Stimulated activated CD8-positive, alpha-beta memory T cell treated with anti-CD3 and anti-CD28 coated beads, Interleukin-4, amount 100 ng/mL, for 24 hours (primary cell): Measurements from ENCODE around the gene CNOT4.

Source experiments
- DNase-seq: peaks from one replicate; pipeline ENCODE4 v3.0.0-alpha.2; 2020; ENCODE audit warnings: low read depth

The CNOT4 gene

DNA sequence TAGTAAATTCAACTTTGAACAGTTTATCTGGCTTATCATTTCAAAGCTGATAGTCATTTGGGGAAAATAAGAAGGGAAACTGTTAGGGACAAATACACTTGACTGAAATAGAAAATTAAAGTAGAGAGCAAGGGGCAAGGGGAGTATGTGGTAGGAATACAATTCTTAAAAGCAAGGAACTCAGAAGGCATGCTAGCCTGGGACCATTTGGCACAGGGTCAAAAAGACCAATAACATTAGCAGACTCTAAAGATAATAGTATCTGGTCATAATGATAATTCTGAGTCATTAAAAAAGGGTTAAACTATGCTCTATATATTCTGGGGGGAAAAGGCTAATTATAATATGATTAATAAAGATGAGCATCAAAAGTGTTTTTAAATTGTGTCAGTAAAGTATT lies 112.2 kb downstream of the CNOT4 start:
- no peak for DNase-seq

DNA sequence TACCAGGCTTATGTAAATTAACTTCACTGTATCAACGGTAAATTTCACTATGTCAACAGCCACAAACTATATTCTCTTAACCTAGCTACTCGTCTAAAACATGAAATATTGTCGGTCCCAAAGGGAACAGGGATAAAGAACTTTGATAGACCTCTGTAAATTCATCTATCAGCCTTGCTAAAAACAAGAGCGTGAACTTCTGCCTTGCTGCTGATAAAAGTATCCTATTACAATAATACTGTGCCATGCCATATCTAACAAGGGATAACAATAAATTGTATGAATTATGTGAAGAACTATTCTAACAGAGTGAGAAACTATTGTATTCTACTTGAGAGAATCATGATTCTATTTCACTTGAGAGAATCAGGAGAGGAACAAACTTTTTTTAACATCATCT lies 117.2 kb downstream of the CNOT4 start:
- DNase-seq: no peak

DNA sequence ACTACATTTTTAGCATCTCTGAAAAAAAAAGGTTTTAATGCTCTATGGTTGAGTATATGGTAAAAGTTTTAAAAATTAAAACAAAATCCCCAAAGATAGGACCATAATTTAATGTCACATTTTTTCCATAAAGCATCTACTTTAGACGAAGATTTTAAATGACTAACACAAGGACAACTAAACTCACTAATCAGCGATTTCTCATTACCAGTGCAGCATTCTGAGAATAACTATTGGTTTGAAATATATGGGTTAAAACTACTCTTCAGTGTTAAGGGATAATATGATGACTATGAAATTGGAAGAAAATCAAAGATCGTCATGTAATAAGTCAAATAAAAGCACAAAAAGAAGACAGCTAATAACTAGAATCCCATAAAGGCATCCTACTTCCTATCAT lies 118.4 kb downstream of the CNOT4 start:
- DNase-seq: no peak

DNA sequence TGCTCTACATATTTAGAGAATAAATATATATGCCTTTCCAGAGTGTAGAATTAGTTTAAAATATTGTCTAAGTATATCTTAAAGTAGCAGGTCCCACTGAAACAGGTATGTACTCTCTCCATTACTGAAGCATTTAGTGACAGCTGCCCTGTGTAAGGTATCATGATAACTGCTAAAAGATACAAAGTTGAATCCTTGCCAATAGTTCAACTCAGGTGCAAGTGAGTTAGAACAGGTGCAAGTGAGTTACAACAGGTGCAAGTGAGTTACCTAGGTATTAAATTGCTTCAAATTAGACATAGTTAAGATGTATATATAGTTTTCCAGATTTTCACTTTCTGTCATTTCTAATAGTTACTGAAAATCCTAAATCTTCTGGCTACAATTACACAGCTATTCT lies 119.1 kb downstream of the CNOT4 start:
- no peak for DNase-seq

DNA sequence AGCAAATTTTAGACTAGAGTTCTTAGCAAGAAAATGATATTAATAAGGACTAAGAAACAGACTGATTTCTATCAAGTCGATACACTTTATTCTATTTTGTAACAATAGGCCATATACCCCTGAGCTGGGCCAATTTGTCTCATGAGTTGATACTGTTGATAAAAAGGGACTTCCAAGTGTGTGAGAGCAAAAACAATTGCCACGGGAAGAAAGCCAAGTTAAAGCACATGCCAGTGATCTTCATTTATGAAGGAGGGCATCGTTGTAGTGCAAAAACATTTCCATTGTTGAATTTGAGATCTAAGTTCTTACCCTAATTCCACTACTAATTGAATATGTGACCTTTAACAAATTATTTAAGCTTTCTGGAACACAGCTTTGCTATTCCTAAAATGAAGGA lies 119.9 kb downstream of the CNOT4 start:
- no peak for DNase-seq

DNA sequence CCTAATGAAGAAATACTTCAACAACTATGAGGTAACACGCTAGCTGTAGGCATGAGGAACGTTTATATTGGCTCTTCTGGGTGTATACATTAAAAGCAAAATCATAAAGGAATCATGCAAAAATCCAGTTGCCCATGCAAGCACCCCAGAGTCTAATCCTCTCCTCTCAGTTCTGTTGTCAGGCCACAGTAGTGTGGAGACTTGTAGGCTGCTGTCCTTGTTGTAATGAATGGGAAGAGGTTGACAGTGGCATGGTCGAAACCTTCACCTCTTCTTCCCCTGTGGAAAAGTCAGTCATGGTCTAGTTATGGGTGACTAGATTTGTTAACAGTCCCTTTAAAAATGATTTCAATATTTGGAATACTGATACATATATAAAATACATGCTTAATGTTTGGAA lies 121.3 kb downstream of the CNOT4 start:
- no peak for DNase-seq

DNA sequence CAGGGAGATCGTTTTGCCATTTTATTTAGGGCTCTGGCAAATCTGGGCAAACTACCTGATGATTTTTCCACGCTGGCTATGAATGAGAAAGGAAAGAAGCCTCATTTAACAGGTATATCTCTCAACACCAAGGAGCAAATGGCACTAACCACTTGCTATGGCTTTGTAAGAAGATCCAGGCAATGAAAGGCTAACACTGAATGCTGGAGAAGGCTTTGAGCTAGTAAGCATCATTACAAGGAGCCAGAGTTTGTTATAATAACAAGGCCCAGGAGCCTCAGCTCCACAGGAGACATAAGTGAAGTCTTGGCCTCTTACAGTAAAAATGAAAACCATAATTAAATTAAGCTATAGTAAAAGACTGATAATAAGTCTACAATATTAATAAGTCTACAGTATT lies 123.1 kb downstream of the CNOT4 start:
- DNase-seq: no peak

DNA sequence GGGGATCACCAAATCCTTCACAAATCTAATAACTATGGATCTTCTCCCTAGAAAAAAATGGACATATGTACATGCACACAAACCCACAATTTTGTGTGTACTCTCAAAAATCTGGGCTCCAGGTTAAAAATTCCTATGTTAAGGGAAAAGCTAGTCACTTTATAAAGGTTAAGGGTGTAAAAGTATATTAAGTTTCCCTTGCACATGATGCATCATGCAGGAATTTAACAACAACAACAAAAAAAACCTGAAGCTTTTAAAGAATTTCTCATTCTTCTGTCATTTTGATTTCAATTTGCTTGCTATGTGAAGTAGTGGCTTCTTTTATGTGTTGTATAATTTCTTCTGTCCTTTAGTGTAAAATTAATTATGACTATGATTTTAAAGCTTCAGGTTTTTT lies 123.7 kb downstream of the CNOT4 start:
- DNase-seq: no peak

DNA sequence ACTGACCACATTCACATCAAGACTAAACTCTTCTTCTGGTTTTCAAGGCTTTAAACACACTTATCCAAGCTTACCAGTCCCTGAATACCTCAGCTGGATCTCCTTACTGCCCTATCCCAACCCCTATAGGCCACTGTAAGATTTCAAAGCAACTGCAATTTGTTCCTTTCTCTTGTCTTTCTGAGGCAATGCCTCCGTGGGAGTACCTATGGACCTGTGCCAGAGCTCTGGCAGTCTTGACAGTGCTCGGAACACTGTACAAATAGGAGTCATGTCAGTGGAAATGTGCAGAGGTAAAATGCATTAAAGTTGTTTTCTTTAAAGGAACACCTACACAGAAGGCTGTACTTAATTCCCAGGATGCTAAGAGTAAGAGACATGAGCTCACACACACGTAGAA lies 124.7 kb downstream of the CNOT4 start:
- DNase-seq: no peak

DNA sequence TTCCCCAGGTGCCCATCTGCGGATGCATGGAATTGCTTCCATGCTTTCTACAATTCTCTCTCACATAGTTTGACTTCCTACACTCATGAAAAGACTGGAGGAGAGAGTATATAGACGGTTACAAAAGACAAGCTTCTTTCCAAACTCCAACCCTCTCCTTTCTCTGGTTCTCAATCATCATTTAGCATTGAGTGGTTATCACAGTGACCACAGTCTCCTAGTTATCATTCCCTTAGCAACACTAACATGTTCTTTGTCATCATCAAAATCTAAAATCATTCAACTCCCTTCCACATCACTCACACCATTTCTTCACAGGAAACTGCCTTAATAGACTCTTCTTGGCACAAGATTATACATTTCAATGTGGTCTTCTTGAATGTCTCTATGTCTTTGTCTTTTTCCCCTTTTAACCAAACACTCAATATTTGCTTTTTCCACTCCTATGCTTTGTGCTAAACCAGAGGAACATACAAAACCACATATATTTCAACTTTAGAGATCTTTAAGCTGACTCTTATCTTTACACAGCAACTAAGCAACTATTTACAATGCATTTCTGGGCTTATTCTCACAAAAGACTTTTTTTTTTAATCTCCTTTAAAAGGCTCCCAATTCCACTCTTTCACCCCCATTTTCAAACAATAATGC lies 126.3 kb downstream of the CNOT4 start:
- DNase-seq: no peak

DNA sequence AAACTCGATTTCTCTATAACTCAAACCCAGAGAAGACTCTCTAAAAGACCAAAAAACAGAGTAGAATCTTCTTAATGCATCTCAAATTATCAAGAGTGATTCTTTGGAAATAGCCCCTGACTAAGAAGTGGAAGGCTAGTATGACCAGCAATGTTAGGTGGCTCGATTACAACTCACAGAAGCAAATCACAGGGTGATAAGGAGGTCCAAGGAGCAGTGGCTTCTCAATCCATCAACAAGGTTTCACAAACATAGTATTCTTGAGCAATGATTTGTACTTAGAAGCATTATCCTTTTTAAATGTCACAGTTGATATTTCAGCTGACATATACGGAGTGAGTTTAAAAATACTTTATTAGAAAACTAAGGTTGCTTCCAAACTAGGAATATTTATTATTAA lies 127.7 kb downstream of the CNOT4 start:
- DNase-seq: no peak

DNA sequence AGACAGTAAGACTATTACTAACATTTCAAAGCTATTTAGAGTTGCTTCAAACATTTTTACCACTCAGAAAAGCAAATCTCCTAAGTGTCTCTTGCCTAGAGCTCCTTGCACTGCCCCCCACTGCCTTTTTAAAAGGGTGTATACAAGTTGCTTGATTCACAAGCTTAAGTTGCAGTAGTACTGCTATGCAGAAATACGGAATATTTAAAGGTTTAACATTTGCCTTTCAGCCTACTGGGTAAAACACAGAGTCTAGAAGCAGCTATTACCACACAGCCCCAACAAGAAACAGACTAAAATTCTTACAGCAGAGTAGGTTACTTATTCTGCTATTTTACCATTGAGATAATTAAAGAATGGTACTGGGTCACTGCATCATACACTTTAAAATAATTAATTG lies 128.5 kb downstream of the CNOT4 start:
- no peak for DNase-seq

DNA sequence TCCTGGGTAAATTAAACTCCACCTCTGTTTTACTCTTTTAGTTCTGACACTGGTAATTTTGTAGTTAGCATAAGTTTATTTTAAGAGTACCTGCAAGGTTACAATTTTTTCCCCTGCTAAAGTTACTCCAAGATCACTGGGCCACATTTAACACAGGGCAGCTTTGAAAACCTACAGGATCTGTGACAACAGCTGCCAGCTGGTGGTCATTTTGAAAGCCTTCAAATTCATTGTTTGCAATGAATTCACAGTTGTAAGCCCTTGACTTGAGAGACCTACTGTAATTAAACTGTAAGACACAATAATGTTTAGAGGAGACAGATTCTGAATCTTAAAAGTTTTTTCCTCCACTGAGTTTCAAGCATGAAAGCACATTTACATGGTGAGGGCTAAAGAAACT lies 129.6 kb downstream of the CNOT4 start:
- no peak for DNase-seq

DNA sequence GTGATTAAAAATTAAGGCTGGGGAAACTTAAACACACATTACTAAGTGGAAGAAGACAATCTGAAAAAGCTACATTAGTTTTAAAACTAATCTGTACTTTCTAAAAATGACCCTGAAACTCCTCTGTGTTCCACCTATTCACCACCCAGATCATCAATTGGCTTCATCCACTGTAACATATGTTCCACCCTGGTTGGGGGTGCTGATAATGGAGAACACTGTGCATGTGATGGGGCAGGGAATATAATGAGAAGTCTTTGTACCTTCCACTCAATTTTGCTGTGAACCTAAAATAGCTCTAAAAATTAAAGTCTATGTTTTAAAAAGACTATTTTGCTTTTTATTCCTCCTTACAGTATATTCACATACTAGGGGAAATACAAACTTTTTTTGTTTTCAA lies 132.7 kb downstream of the CNOT4 start:
- no peak for DNase-seq

DNA sequence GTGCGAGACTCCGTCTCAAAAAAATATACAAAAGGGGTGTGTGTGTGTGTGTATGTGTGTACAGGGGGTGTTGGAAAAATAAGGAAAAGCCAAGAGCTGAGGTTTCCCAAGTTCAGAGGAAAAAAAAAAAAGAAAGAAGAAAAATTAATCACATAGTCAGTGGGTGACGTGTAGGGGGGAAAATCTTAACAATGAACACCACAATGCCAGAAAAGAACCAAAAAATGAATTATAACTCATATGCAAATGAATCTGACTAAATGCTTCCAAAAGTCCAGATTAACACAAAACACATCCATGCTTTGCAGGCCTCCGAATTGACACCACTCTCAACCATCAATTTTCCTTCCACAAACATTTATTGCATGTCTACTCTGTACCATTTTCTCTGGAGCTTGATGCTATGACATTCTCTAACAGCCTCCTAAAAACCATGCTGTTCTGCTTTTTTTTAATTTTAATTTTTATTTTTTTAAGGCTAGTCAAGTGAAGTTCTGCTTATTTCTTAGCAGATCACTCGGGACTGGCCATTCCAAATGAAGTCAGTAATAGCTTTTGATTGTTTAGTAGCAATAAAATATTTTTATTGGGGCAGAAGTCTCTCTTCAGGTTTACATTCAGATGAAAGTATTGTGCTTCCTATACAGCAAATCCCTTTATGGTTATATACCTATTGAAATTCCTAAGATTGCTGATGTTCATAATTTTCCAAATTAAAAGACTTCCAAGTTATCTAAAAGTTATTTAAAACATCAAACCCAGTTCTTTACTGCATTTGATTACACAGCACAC lies 133.8 kb downstream of the CNOT4 start:
- no peak for DNase-seq

DNA sequence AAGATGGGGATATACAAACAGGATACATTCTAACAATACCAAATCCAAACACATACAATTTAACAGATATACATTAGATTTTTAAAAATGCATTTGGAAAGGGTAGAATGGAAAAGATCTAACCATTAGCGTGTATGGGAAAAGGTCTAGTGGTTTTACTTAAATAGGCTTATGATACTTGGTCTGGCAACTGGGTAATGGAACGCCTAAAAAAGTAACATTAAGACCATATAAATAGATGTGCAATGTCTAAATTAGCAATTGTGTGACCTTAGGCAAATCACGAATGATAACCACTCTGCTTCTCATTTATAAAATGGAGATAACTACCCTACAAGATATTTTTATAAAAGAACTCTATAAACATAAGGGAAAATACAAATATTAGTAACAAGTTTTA lies 135.2 kb downstream of the CNOT4 start:
- DNase-seq: no peak

DNA sequence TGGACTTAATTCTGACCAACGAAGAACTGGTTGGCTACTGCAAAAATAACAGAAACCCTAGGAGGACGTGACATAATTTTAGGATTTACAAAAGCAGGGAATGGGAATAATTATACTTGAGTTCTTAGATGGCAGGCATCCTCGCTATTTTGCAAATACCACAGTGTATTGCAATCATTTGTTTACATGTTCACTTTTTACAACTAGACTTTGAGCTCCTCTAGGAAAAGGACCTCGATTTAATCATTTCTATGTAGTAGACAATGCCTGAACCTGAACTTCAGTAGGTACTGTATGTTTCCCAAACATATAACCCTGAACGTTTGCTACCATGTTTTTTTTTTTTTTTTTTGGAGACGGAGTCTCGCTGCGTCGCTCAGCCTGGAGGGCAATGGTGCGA lies 137.7 kb downstream of the CNOT4 start:
- no peak for DNase-seq

DNA sequence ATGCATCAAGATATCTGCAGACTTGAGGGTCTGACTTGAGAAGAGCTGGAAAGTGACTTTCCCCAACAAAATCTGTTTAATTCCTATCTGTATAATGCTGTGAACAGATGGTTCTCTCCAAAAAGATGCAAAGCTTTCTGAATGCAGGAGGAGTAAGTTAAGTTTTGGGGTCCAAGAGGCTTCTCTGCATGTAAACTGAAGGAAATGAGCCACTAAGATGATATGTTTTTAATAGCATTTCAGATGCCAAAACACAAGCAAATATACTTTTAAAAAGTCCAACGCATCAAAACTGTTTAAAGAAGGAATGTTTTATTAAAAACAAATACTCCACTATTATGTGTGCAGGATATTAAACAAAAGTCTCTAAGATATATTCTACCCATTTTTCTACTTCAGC lies 139.2 kb downstream of the CNOT4 start:
- no peak for DNase-seq

DNA sequence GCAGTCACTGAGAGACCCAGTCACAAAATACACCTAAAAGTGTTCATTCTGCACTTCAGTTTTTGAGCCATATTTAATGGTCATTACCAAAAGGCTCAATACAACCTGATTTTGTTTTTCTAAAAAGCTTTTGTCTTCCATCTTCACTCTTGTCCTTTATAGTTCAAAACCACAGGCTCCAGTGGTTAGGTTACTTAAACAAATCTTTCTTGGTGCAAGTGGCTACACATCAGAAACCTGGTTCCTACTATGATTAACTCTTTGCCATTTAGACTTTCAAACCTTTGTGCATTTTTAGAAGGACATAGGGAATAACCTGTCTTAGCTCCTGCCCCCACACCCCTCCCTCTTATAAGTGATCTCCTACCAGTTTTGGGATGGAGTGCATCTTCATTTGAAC lies 140.5 kb downstream of the CNOT4 start:
- no peak for DNase-seq

DNA sequence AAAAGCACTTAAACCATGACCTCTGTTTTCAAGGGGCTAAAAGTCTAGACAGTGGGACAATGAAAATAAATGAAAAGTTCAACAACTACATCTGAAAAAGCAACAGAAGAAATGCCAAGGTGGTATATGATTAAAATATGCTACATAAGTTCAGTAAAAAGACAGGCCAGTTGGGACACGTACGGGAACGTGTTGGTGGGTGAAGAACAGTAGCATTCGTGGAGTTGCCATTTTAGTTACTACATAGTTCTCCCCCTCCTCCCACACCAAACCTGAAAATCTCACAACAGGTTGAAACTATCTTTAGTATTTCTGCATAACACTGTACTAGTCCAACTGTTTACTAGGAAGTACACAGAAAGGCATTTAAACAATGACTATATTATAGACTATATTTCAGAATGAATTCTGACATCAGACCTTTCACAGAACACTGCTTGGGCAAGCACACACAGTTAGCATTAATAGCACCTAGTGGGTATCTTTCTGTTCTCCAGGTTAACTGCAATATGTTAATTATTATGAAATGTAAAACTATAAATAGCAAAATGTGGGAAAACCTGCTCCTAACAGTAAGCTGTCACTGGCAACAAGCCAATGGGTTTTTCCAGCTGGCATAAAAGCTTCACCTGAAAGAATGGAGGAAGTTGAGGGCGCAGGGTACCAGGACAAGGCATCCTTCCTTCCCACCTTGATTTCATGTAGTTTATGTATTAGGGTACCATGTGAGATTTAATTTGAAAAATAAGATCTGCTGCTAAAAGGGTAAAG lies 141.3 kb downstream of the CNOT4 start:
- no peak for DNase-seq

DNA sequence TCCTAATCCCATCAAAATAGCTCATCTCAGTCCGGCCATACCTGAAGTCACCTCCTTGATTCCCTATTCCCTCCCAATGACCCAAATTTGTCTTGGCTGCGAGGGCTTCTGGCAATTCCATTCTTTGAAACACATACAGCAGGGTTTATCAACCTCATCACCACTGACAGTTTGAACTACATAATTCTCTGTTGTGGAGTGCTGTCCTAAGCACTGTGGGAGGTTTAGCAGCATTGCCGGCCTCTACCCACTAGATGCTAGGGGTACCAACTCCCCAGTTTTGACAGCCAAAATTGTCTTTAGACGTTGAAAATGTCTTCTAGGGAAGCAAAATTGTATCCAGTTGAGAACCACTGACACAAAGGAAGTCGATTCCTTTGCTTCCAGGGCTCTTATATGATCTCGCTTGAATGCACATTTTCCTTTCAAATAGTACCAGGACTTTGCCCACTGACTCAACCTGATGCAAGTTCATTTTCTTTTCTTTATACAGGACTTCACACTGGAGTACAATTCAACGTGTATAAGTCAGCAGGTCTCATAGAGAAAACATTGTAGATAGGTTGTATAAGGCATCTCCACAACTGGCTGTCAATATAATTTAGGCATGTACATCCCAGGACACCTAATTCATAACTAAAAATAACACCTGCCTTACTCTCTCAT lies 142.9 kb downstream of the CNOT4 start:
- DNase-seq: no peak

DNA sequence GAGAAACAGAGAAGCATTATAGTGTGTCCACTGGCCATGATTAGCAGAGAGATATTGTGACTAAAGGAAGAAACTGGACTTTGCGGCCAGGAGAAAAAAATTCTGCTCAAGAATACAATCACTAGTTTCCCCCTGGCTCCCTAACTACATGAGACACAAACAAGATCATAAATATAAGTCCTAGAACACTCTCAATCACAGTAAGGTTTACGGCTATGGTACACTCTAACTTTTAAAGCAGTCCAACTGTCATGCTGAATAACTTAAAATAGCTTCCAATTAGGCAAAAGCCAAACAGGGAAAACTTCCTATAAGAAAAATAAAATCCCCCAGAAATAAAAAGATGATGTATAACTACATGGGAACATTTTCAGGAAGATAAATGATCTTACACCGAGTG lies 144.2 kb downstream of the CNOT4 start:
- no peak for DNase-seq

DNA sequence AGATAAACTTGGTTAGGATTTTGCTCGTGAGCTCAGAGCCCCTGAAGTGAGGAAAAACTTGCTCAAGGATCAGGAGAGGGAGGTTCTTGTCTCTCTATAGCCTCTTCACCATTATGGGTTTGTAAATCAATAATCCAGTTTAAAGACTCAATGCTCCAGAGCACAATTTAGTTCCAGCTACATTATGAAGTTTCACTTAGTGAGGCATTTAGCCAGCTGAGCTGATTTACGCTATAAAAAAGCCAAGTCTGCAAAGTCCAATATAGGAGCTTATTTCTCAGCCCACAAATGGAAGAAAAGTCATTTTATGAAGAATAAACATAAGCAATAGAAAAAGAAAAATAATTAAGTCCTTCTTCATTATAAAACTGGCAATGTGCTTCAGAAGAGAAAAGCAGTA lies 145.7 kb downstream of the CNOT4 start:
- no peak for DNase-seq
